ENCODE results near the gene DVL3. TPM values are rescaled to one million over a fixed set of nuclear protein-coding genes. Genes with fewer than 3 reads are reported as not detected.

The DVL3 gene
- total RNA-seq, 1 experiment from 2014 or later = 76.2 TPM

- no peak for ATAC-seq
- Mint-ChIP-seq H3K4me1 (no peaks in the 10 kb centered on the region), H3K9me3 (no peaks in the 10 kb centered on the region), H3K27ac (no peak overlapping the region), H3K4me3 (no peak overlapping the region), H3K36me3 (peaks cover 40% of the 10 kb centered on the region), H3K27me3 (ENCODE audit: low read depth) (no peaks in the 10 kb centered on the region)
- CTCF ChIA-PET = no interaction called here
- TF ChIP-seq SP1 (CRISPR knock-in tag; conservative IDR thresholded peaks at IDR 0.05) = no peak
- no peak for TF ChIP-seq FOXP1 (CRISPR knock-in tag; IDR thresholded peaks at IDR 0.05; ENCODE audit: borderline replicate concordance)
- TF ChIP-seq FOXP4 (CRISPR knock-in tag; IDR thresholded peaks at IDR 0.05) = no peak
- no peak for TF ChIP-seq AFF4 (CRISPR knock-in tag; IDR thresholded peaks at IDR 0.05; ENCODE audit: borderline replicate concordance)
- no peak for TF ChIP-seq NFE2L1 (CRISPR knock-in tag; IDR thresholded peaks at IDR 0.05)
- no peak for TF ChIP-seq USF1 (CRISPR knock-in tag; IDR thresholded peaks at IDR 0.05)
- TF ChIP-seq MYBL2 (CRISPR knock-in tag; IDR thresholded peaks at IDR 0.05) = no peak
- TF ChIP-seq JAZF1 (CRISPR knock-in tag; IDR thresholded peaks at IDR 0.05) = no peak
- no peak for TF ChIP-seq ERG (CRISPR knock-in tag; IDR thresholded peaks at IDR 0.05)
- no peak for TF ChIP-seq OVOL2 (CRISPR knock-in tag; IDR thresholded peaks at IDR 0.05; ENCODE audit: borderline replicate concordance)
- TF ChIP-seq TCF7 (CRISPR knock-in tag; IDR thresholded peaks at IDR 0.05; ENCODE audit: low read depth) = no peak
- POLR2A ChIA-PET = no interaction called here
- DNase-seq (ENCODE audit: low spot score) = no peak
Measured at GRCh38 chr3:184143327-184143726, 11.8 kb upstream of the DVL3 start.

GRCh38 chr3:184144505-184144904, 10.7 kb upstream of the DVL3 start:
- POLR2A ChIA-PET = no interaction called here
- DNase-seq (ENCODE audit: low spot score) = no peak
- H3K4me3 Mint-ChIP-seq = no peak overlapping the region
- TF ChIP-seq NR2C2 (CRISPR knock-in tag; IDR thresholded peaks at IDR 0.05) (no peak), ATF2 (CRISPR knock-in tag; IDR thresholded peaks at IDR 0.05; ENCODE audit: borderline replicate concordance, low read depth) (no peak), NFE2L1 (CRISPR knock-in tag; IDR thresholded peaks at IDR 0.05) (no peak), ZNF396 (CRISPR knock-in tag; IDR thresholded peaks at IDR 0.05; ENCODE audit: borderline replicate concordance) (no peak), CDX4 (CRISPR knock-in tag; IDR thresholded peaks at IDR 0.05; ENCODE audit: borderline replicate concordance) (no peak), ZNF512 (CRISPR knock-in tag; IDR thresholded peaks at IDR 0.05; ENCODE audit: borderline replicate concordance) (no peak), ZNF281 (CRISPR knock-in tag; IDR thresholded peaks at IDR 0.05) (no peak), E2F4 (CRISPR knock-in tag; IDR thresholded peaks at IDR 0.05; ENCODE audit: borderline replicate concordance, low read depth) (no peak), ELF4 (CRISPR knock-in tag; IDR thresholded peaks at IDR 0.05; ENCODE audit: low read depth) (no peak)

More at GRCh38 chr3:184144505-184144904, 10.7 kb upstream of the DVL3 start:
- Mint-ChIP-seq H3K36me3 (peaks cover 40% of the 10 kb centered on the region), H3K27ac (no peak overlapping the region), H3K9me3 (no peaks in the 10 kb centered on the region), H3K27me3 (ENCODE audit: low read depth) (no peaks in the 10 kb centered on the region), H3K4me1 (no peaks in the 10 kb centered on the region)
- ATAC-seq = no peak
- CTCF ChIA-PET = interaction anchor here (0.6 to 2.1 kb wide), 10 partner anchors 9 to 240 kb away, joined by 3 to 11 read pairs (median 5); partner anchors contain the start of genes ABCF3, DVL3 and EIF2B5

Data from WTC11 (cell line).